Measurements from ENCODE around the gene CD47.

DNA sequence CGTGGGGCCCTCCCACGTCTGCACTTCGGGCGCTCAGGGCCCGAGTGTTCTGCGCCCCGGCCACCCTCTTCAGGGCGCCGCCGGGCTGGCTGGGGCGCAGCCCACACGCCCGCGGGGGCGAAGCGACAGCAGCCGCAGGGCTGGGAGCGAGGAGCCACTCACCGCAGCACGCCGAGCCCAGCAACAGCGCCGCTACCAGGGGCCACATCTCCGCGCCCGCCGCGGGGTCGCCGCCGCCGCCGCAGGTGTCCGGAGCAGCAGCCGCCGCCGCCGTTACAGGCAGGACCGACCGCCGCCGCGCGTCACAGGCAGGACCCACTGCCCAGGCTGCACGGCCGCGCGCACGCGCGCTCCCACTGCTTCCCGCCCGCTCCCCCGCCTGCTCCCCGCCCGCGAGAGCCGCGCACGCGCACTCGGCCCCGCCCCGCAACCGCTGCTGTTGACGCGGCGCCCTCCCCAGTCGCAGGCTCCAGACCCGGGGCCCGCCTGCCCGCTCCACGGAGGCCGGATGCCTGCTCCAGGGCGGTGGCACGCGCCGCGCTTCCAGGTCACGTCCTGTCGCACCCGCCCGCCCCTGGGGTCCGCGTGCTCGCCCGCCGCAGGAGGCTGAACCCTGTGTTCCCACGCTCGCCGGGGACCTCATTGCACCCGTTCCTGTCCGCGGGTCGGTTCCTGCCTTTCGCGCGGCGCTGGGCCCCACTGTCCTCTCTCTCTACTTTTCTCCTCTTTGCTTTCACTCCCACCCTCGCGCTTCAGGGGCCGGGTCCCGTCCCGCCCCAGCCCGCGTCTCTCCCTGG lies at the start of gene CD47:
- TF ChIP-seq CTCF (IDR thresholded peaks at IDR 0.05) (0 out of 2 replicates have a peak, but pooled peaks have one; percentile 4), ZFX (IDR thresholded peaks at IDR 0.05; ENCODE audit: borderline replicate concordance) (no peak)

Data from 22Rv1 (cell line).